GM12892 (cell line): ENCODE results near the gene TEX9.
"Not testable (repeated sequence)": the region's sequence is repeated elsewhere in the genome, so short reads cannot be mapped to it uniquely, and the experiment has no call there.

Experiments
- POLR2AphosphoS5 ChIP-seq: IDR thresholded peaks from 2 replicates; pipeline ENCODE4 v1.6.1; 2011; ENCODE audit warnings: low read depth, low read length, control low read depth
- TAF1 ChIP-seq: IDR thresholded peaks from 2 replicates; pipeline ENCODE4 v1.6.1; 2011; ENCODE audit warnings: low read depth, mild to moderate bottlenecking, control low read depth, low read length, borderline replicate concordance

GRCh38 chr15:56377822-56378221, 12.6 kb downstream of the TEX9 start:
- TF ChIP-seq TAF1, POLR2AphosphoS5: not testable (repeated sequence)
